HCT116 (cell line): ENCODE data around the gene EXOC4. TPM values are rescaled to one million over a fixed set of nuclear protein-coding genes. Genes with fewer than 3 reads are reported as not detected.

Experiments
- ATAC-seq: fragments of 200-7000 bp; cut with Tn5 transposase; 2 replicates; pipeline ENCODE4 v1.9.1; 2020; ENCODE audit warnings: mild to moderate bottlenecking, moderate library complexity
- BruUV-seq: library from RNA; stranded (reverse); fragments of 400-500 nt; replicated peaks from 2 replicates; lab custom pipeline; 2021; lab: Mats Ljungman, UMichigan
- CTCF ChIA-PET: fragments of 300-600 bp; sonication (Branson Sonifier 250); formaldehyde crosslinking; loops from one replicate; lab custom pipeline; 2021; ENCODE audit warnings: antibody characterized with exemption; lab: Charles Lee
- POLR2A ChIA-PET: fragments of 300-600, 350-600 bp; sonication (Branson Sonifier 250); formaldehyde crosslinking; loops from one replicate; lab custom pipeline; 2021; ENCODE audit warnings: antibody characterized with exemption; lab: Charles Lee
- RAD21 ChIA-PET, 2 experiments: fragments of 300-600 bp; sonication (Branson Sonifier 250); formaldehyde crosslinking; loops; one replicate each; lab custom pipeline; 2023; ENCODE audit warnings: low total read pairs in 2 of 2; ENCODE audit not compliant: uncharacterized antibody in 2 of 2, unreplicated experiment in 2 of 2, low non-redundant PET in 1 of 2; lab: Charles Lee
- DNase-seq: peaks from one replicate; pipeline ENCODE4 v3.0.0-alpha.2; 2010; ENCODE audit warnings: low read depth, low spot score
- H2AFZ ChIP-seq: fragments of 200-600 bp; shearing (Covaris generic), sonication (generic); 2 replicates; pipeline ENCODE4 v1.6.1; 2017; ENCODE audit warnings: low read depth, mixed run types, mixed read lengths, antibody characterized with exemption, low read length; ENCODE audit not compliant: poor library complexity, severe bottlenecking
- H3K27ac ChIP-seq: 2 replicates; pipeline ENCODE4 v1.5.1; 2012; ENCODE audit warnings: low read depth, low read length
- H3K27me3 ChIP-seq: fragments of 200-600 bp; sonication (generic); 2 replicates; pipeline ENCODE4 v1.6.1; 2016; ENCODE audit warnings: mixed run types, low read length, mixed read lengths; ENCODE audit not compliant: insufficient read depth
- H3K36me3 ChIP-seq, 2 experiments: fragments of 200-500 bp in 1 of 2; fragments of 200-600 bp in 1 of 2; sonication (Bioruptor generic) in 1 of 2; sonication (generic) in 1 of 2; 2 replicates each; pipeline versions ENCODE4 v1.5.1 to v1.6.1; 2014 to 2016; ENCODE audit warnings: low read length in 2 of 2, inconsistent platforms in 1 of 2, mixed read lengths in 1 of 2, mixed run types in 1 of 2; ENCODE audit not compliant: insufficient read depth in 2 of 2, control insufficient read depth in 1 of 2
- H3K4me1 ChIP-seq, 2 experiments: fragments of 200-600 bp in 1 of 2; sonication (generic) in 1 of 2; 2 replicates each; pipeline versions ENCODE4 v1.5.1 to v1.6.1; 2012 to 2017; ENCODE audit warnings: low read length in 2 of 2, inconsistent platforms in 1 of 2, mild to moderate bottlenecking in 1 of 2, mixed read lengths in 1 of 2, mixed run types in 1 of 2, moderate library complexity in 1 of 2; ENCODE audit not compliant: insufficient read depth in 2 of 2, control insufficient read depth in 1 of 2
- H3K4me2 ChIP-seq: fragments of 200-600 bp; sonication (generic); 2 replicates; pipeline ENCODE4 v1.6.1; 2017; ENCODE audit warnings: mixed run types, low read length, mixed read lengths
- H3K4me3 ChIP-seq, 2 experiments: fragments of 200-600 bp in 1 of 2; sonication (generic) in 1 of 2; replicated peaks in 1 of 2; 2 replicates each; pipeline ENCODE4 v1.5.1; 2011 to 2016; ENCODE audit warnings: low read length in 2 of 2, control low read depth in 1 of 2, low read depth in 1 of 2, mild to moderate bottlenecking in 1 of 2, mixed read lengths in 1 of 2, mixed run types in 1 of 2
- H3K79me2 ChIP-seq: fragments of 200-600 bp; sonication (generic); 2 replicates; pipeline ENCODE4 v1.6.1; 2017; ENCODE audit warnings: mild to moderate bottlenecking, mixed run types, low read length, moderate library complexity, mixed read lengths; ENCODE audit not compliant: insufficient read depth
- H3K9ac ChIP-seq: fragments of 200-600 bp; sonication (generic); 2 replicates; pipeline ENCODE4 v1.6.1; 2016; ENCODE audit warnings: low read length, mixed read lengths
- H3K9me2 ChIP-seq: fragments of 200-600 bp; sonication (generic), shearing (Covaris generic); 2 replicates; pipeline ENCODE4 v1.6.1; 2017; ENCODE audit warnings: mixed run types, mild to moderate bottlenecking, moderate library complexity; ENCODE audit not compliant: insufficient read depth
- H3K9me3 ChIP-seq, 2 experiments: fragments of 200-500 bp in 1 of 2; fragments of 200-600 bp in 1 of 2; sonication (Bioruptor generic) in 1 of 2; sonication (generic) in 1 of 2; 2 replicates each; pipeline ENCODE4 v1.6.1; 2014 to 2017; ENCODE audit warnings: low read length in 2 of 2, mixed read lengths in 2 of 2, inconsistent platforms in 1 of 2, low read depth in 1 of 2, mild to moderate bottlenecking in 1 of 2, mixed run types in 1 of 2, moderate library complexity in 1 of 2; ENCODE audit not compliant: control insufficient read depth in 1 of 2, insufficient read depth in 1 of 2
- H4K20me1 ChIP-seq: fragments of 200-600 bp; sonication (generic), shearing (Covaris generic); 2 replicates; pipeline ENCODE4 v1.6.1; 2017; ENCODE audit warnings: mixed run types, mild to moderate bottlenecking, moderate library complexity; ENCODE audit not compliant: insufficient read depth
- CBX3 ChIP-seq: IDR thresholded peaks from 2 replicates; pipeline ENCODE4 v1.6.1; 2012; ENCODE audit warnings: low read depth
- CEBPB ChIP-seq: IDR thresholded peaks from 2 replicates; pipeline ENCODE4 v1.6.1; 2012; ENCODE audit warnings: low read depth
- EGR1 ChIP-seq: IDR thresholded peaks from 2 replicates; pipeline ENCODE4 v1.6.1; 2012; ENCODE audit warnings: low read depth
- ELF1 ChIP-seq: IDR thresholded peaks from 2 replicates; pipeline ENCODE4 v1.6.1; 2012; ENCODE audit warnings: low read depth, borderline replicate concordance
- EZH2 ChIP-seq: fragments of 200-600 bp; sonication (generic); IDR thresholded peaks from 2 replicates; pipeline ENCODE4 v1.6.1; 2017; ENCODE audit warnings: antibody characterized with exemption, mixed run types
- EZH2phosphoT487 ChIP-seq: fragments of 200-600 bp; IDR thresholded peaks from 2 replicates; pipeline ENCODE4 v1.6.1; 2018; ENCODE audit warnings: antibody characterized with exemption, borderline replicate concordance
- FOSL1 ChIP-seq: IDR thresholded peaks from 2 replicates; pipeline ENCODE4 v1.6.1; 2012; ENCODE audit warnings: low read depth
- POLR2AphosphoS5 ChIP-seq: IDR thresholded peaks from 2 replicates; pipeline ENCODE4 v1.6.1; 2011; ENCODE audit warnings: mild to moderate bottlenecking, low read depth, low read length, moderate library complexity
- RAD21 ChIP-seq: IDR thresholded peaks from 2 replicates; pipeline ENCODE4 v1.6.1; 2012; ENCODE audit warnings: low read depth, mild to moderate bottlenecking
- SIN3A ChIP-seq: IDR thresholded peaks from 2 replicates; pipeline ENCODE4 v1.6.1; 2012; ENCODE audit warnings: low read depth
- SP1 ChIP-seq: IDR thresholded peaks from 2 replicates; pipeline ENCODE4 v1.6.1; 2012; ENCODE audit warnings: low read depth
- SRF ChIP-seq: IDR thresholded peaks from 2 replicates; pipeline ENCODE4 v1.6.1; 2012; ENCODE audit warnings: low read depth
- TCF7L2 ChIP-seq: IDR thresholded peaks from 2 replicates; pipeline ENCODE4 v1.7.0; 2011; ENCODE audit warnings: borderline replicate concordance, inconsistent platforms; ENCODE audit not compliant: insufficient read depth, insufficient read length; ENCODE audit errors: extremely low read depth
- ZNF274 ChIP-seq: fragments of 200-500 bp; sonication (Bioruptor generic); IDR thresholded peaks from 2 replicates; pipeline ENCODE4 v1.6.1; 2014; ENCODE audit warnings: mild to moderate bottlenecking, low read depth, low read length, inconsistent platforms
- intact Hi-C: fragments of 100-400 bp; cut with micrococcal nuclease; formaldehyde crosslinking; loops from 2 replicates; pipeline ENCODE4 v1.10.0; 2022
- total RNA-seq: library from RNA; stranded (reverse); gene quantifications from one replicate; pipeline ENCODE4 v1.2.1, GENCODE V29; 2021; ENCODE audit not compliant: unreplicated experiment
- TF ChIP-seq, protein P1 (sequence below): IDR thresholded peaks from 2 replicates; pipeline ENCODE4 v1.6.1; 2011; ENCODE audit warnings: mild to moderate bottlenecking, low read length, moderate library complexity; ENCODE audit not compliant: insufficient replicate concordance; ENCODE audit errors: extremely low read depth
- TF ChIP-seq, protein P2 (sequence below): IDR thresholded peaks from 2 replicates; pipeline ENCODE4 v1.6.1; 2012
- TF ChIP-seq, protein P3 (sequence below), 3 experiments: fragments of 200-600 bp in 1 of 3; sonication (generic) in 1 of 3; IDR thresholded peaks in 2 of 3; conservative IDR thresholded peaks in 1 of 3; 2 replicates each; pipeline ENCODE4 v1.5.1; 2012 to 2017; ENCODE audit warnings: low read depth in 2 of 3, low read length in 2 of 3, antibody characterized with exemption in 1 of 3, borderline replicate concordance in 1 of 3, control low read depth in 1 of 3, mild to moderate bottlenecking in 1 of 3, mixed read lengths in 1 of 3, mixed run types in 1 of 3, moderate library complexity in 1 of 3; ENCODE audit not compliant: insufficient read depth in 1 of 3
- TF ChIP-seq, protein P4 (sequence below): IDR thresholded peaks from 2 replicates; pipeline ENCODE4 v1.6.1; 2012; ENCODE audit warnings: low read depth
- TF ChIP-seq, protein P5 (sequence below): IDR thresholded peaks from 2 replicates; pipeline ENCODE4 v1.6.1; 2012

EXOC4 gene
- total RNA-seq, 1 experiment from 2014 or later = 40.3 TPM

DNA sequence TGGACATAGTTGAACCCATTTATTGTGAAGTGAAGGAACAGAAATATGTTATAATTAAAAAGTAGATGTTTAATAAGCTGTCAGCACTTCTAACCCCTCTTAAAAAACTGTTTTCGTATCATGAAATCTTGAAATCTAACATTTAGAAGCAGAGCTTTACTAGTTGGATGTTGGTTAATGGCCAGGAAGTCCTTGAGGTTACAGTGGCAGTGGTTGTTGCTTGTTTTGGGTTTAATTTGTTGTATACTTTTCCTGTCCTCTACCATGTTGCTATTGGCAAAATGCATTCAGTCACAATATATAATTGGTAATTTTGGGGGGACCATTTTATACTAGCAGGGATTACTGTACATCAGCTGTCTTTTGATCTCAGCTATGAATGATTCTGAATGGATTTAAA lies 60.7 kb downstream of the EXOC4 start (continued):
- TF ChIP-seq, protein P1, sequence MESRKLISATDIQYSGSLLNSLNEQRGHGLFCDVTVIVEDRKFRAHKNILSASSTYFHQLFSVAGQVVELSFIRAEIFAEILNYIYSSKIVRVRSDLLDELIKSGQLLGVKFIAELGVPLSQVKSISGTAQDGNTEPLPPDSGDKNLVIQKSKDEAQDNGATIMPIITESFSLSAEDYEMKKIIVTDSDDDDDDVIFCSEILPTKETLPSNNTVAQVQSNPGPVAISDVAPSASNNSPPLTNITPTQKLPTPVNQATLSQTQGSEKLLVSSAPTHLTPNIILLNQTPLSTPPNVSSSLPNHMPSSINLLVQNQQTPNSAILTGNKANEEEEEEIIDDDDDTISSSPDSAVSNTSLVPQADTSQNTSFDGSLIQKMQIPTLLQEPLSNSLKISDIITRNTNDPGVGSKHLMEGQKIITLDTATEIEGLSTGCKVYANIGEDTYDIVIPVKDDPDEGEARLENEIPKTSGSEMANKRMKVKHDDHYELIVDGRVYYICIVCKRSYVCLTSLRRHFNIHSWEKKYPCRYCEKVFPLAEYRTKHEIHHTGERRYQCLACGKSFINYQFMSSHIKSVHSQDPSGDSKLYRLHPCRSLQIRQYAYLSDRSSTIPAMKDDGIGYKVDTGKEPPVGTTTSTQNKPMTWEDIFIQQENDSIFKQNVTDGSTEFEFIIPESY = no peak
- TF ChIP-seq FOSL1 (no peak), EZH2 (no peak), EGR1 (no peak), RAD21 (no peak), TCF7L2 (no peak), CEBPB (no peak)
- TF ChIP-seq, protein P2, sequence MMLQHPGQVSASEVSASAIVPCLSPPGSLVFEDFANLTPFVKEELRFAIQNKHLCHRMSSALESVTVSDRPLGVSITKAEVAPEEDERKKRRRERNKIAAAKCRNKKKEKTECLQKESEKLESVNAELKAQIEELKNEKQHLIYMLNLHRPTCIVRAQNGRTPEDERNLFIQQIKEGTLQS = no peak

DNA sequence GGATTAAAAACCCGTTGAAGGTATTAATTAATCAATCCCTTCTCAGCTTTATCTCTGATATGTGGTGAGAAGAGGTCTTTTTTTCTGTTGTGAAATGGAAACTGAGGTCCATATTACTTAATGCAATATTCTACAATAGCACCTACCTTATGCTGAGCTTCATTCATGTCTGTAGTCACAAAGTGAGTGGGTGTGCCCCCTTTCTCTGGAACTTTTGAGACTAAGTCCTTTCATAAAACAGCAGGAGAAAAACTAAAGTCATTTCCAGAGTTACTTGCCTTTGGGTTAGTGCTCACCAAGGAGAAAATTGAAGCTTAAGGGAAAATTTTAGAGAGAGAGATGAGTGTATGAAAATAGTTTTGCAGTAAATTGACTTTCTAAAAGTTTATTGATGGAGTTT lies 61.2 kb downstream of the EXOC4 start:
- Histone ChIP-seq H3K27me3 (no peaks in the 10 kb centered on the region), H3K36me3 (no peaks in the 10 kb centered on the region), H3K4me1 (no peaks in the 10 kb centered on the region), H4K20me1 (no peaks in the 10 kb centered on the region), H3K4me2 (no peak overlapping the region), H3K4me3 (no peak overlapping the region), H3K27ac (no peak overlapping the region), H3K79me2 (no peaks in the 10 kb centered on the region), H2AFZ (no peak overlapping the region), H3K9me3 (no peaks in the 10 kb centered on the region), H3K9me2 (no peaks in the 10 kb centered on the region), H3K9ac (no peak overlapping the region)
- ATAC-seq (no peak), DNase-seq (no peak)
- ChIA-PET POLR2A (no interaction called here), CTCF (no interaction called here), RAD21 (interaction anchor here in 1 of 2 experiments (0.5 kb wide), 1 partner anchor 1716 kb away, joined by 3 read pairs; no protein-coding TSS in a partner anchor)
- no TSS peak for BruUV-seq
- intact Hi-C loops = no loop called here
- no peak for TF ChIP-seq EZH2phosphoT487
- TF ChIP-seq, protein P3, sequence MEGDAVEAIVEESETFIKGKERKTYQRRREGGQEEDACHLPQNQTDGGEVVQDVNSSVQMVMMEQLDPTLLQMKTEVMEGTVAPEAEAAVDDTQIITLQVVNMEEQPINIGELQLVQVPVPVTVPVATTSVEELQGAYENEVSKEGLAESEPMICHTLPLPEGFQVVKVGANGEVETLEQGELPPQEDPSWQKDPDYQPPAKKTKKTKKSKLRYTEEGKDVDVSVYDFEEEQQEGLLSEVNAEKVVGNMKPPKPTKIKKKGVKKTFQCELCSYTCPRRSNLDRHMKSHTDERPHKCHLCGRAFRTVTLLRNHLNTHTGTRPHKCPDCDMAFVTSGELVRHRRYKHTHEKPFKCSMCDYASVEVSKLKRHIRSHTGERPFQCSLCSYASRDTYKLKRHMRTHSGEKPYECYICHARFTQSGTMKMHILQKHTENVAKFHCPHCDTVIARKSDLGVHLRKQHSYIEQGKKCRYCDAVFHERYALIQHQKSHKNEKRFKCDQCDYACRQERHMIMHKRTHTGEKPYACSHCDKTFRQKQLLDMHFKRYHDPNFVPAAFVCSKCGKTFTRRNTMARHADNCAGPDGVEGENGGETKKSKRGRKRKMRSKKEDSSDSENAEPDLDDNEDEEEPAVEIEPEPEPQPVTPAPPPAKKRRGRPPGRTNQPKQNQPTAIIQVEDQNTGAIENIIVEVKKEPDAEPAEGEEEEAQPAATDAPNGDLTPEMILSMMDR (IDR thresholded peaks at IDR 0.05 in 2 of 3, conservative IDR thresholded peaks at IDR 0.05 in 1 of 3; ENCODE audit: borderline replicate concordance in 1 of 3, insufficient read depth in 1 of 3, low read depth in 2 of 3, low read length in 2 of 3) = no peak
- TF ChIP-seq POLR2AphosphoS5 = no peak
- TF ChIP-seq, protein P4, sequence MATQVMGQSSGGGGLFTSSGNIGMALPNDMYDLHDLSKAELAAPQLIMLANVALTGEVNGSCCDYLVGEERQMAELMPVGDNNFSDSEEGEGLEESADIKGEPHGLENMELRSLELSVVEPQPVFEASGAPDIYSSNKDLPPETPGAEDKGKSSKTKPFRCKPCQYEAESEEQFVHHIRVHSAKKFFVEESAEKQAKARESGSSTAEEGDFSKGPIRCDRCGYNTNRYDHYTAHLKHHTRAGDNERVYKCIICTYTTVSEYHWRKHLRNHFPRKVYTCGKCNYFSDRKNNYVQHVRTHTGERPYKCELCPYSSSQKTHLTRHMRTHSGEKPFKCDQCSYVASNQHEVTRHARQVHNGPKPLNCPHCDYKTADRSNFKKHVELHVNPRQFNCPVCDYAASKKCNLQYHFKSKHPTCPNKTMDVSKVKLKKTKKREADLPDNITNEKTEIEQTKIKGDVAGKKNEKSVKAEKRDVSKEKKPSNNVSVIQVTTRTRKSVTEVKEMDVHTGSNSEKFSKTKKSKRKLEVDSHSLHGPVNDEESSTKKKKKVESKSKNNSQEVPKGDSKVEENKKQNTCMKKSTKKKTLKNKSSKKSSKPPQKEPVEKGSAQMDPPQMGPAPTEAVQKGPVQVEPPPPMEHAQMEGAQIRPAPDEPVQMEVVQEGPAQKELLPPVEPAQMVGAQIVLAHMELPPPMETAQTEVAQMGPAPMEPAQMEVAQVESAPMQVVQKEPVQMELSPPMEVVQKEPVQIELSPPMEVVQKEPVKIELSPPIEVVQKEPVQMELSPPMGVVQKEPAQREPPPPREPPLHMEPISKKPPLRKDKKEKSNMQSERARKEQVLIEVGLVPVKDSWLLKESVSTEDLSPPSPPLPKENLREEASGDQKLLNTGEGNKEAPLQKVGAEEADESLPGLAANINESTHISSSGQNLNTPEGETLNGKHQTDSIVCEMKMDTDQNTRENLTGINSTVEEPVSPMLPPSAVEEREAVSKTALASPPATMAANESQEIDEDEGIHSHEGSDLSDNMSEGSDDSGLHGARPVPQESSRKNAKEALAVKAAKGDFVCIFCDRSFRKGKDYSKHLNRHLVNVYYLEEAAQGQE = no peak
- TF ChIP-seq, protein P5, sequence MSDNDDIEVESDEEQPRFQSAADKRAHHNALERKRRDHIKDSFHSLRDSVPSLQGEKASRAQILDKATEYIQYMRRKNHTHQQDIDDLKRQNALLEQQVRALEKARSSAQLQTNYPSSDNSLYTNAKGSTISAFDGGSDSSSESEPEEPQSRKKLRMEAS = no peak
- TF ChIP-seq SP1 = no peak
- TF ChIP-seq ZNF274 = no peak
- TF ChIP-seq SIN3A = no peak
- TF ChIP-seq EGR1 = no peak
- no peak for TF ChIP-seq CBX3
- no peak for TF ChIP-seq ELF1
- TF ChIP-seq SRF = no peak
- no peak for TF ChIP-seq CEBPB
